H1 (cell line): ENCODE measurements around the gene ZNF709.

Source experiments
- BRCA1 ChIP-seq: IDR thresholded peaks from 2 replicates; pipeline ENCODE4 v1.6.1; 2012; ENCODE audit warnings: low read depth, low read length, improper control_type of control experiment
- CEBPB ChIP-seq: IDR thresholded peaks from 2 replicates; pipeline ENCODE4 v1.6.1; 2012; ENCODE audit warnings: low read depth, low read length
- CTCF ChIP-seq, 3 experiments: IDR thresholded peaks; 1 replicate in 2 of 3; 2 replicates in 1 of 3; pipeline versions ENCODE4 v1.5.1 to v1.6.1; 2011; ENCODE audit warnings: low read length in 3 of 3, mild to moderate bottlenecking in 3 of 3, inconsistent platforms in 2 of 3, low read depth in 1 of 3, moderate library complexity in 1 of 3; ENCODE audit not compliant: insufficient read depth in 1 of 3; ENCODE audit errors: control extremely low read depth in 1 of 3
- EP300 ChIP-seq, 2 experiments: IDR thresholded peaks; 1 replicate in 1 of 2; 2 replicates in 1 of 2; pipeline ENCODE4 v1.6.1; 2011 to 2012; ENCODE audit warnings: low read depth in 2 of 2, low read length in 2 of 2, mild to moderate bottlenecking in 2 of 2, borderline replicate concordance in 1 of 2, inconsistent platforms in 1 of 2, moderate library complexity in 1 of 2
- EZH2 ChIP-seq: fragments of 200-600 bp; sonication (generic); IDR thresholded peaks from 2 replicates; pipeline ENCODE4 v1.7.1; 2012; ENCODE audit warnings: low read depth, mild to moderate bottlenecking, moderate library complexity, low read length, inconsistent platforms; ENCODE audit not compliant: severe bottlenecking
- POLR2A ChIP-seq, 2 experiments: IDR thresholded peaks; 1 replicate in 1 of 2; 2 replicates in 1 of 2; pipeline ENCODE4 v1.6.1; 2011; ENCODE audit warnings: low read depth in 2 of 2, low read length in 2 of 2, mild to moderate bottlenecking in 2 of 2; ENCODE audit errors: control extremely low read depth in 1 of 2
- POLR2AphosphoS5 ChIP-seq: IDR thresholded peaks from 2 replicates; pipeline ENCODE4 v1.6.1; 2011; ENCODE audit warnings: low read depth, low read length
- SRF ChIP-seq: IDR thresholded peaks from 2 replicates; pipeline ENCODE4 v1.6.1; 2011; ENCODE audit warnings: mild to moderate bottlenecking, low read depth, low read length, moderate library complexity
- TAF1 ChIP-seq: IDR thresholded peaks from 2 replicates; pipeline ENCODE4 v1.6.1; 2011; ENCODE audit warnings: mild to moderate bottlenecking, low read depth, low read length
- TBP ChIP-seq: IDR thresholded peaks from 2 replicates; pipeline ENCODE4 v1.6.1; 2011; ENCODE audit warnings: low read depth, low read length, improper control_type of control experiment

GRCh38 chr19:12484011-12484370 lies 625 bp downstream of the ZNF709 start:
- TF ChIP-seq TAF1 (no peak), BRCA1 (no peak), CTCF (IDR thresholded peaks at IDR 0.05; ENCODE audit: control extremely low read depth in 1 of 3, insufficient read depth in 1 of 3, low read depth in 1 of 3, low read length in 3 of 3) (no peak), EZH2 (no peak), CEBPB (no peak), POLR2AphosphoS5 (no peak), POLR2A (IDR thresholded peaks at IDR 0.05; ENCODE audit: control extremely low read depth in 1 of 2, low read depth in 2 of 2, low read length in 2 of 2) (no peak), SRF (no peak), EP300 (IDR thresholded peaks at IDR 0.05; ENCODE audit: borderline replicate concordance in 1 of 2, low read depth in 2 of 2, low read length in 2 of 2) (no peak), TBP (no peak)
